DND-41 (cell line): ENCODE data around the gene SUPT6H.

Experiments used
- ATAC-seq: fragments of 200-7000 bp; cut with Tn5 transposase; 3 replicates; pipeline ENCODE4 v1.9.1; 2021; ENCODE audit warnings: low read depth; ENCODE audit not compliant: insufficient read depth
- DNase-seq: peaks from one replicate; pipeline ENCODE4 v3.0.0-alpha.2; 2020
- H2AFZ ChIP-seq: 2 replicates; pipeline ENCODE4 v1.6.0; 2012; ENCODE audit warnings: low read depth, low read length
- H3K27ac ChIP-seq: 2 replicates; pipeline ENCODE4 v1.5.1; 2012; ENCODE audit warnings: low read length, inconsistent platforms
- H3K27me3 ChIP-seq: fragments of 200-600 bp; sonication (generic); 2 replicates; pipeline ENCODE4 v1.6.0; 2012; ENCODE audit warnings: low read length, mild to moderate bottlenecking, inconsistent platforms; ENCODE audit not compliant: insufficient read depth, poor library complexity
- H3K36me3 ChIP-seq: 2 replicates; pipeline ENCODE4 v1.5.1; 2012; ENCODE audit warnings: low read length, inconsistent platforms; ENCODE audit not compliant: insufficient read depth
- H3K4me1 ChIP-seq: 2 replicates; pipeline ENCODE4 v1.5.1; 2012; ENCODE audit warnings: mild to moderate bottlenecking, low read length; ENCODE audit not compliant: insufficient read depth
- H3K4me2 ChIP-seq: 2 replicates; pipeline ENCODE4 v1.6.0; 2012; ENCODE audit warnings: mild to moderate bottlenecking, moderate library complexity, low read length, inconsistent platforms; ENCODE audit not compliant: insufficient read depth
- H3K4me3 ChIP-seq, 2 experiments: fragments of 200-600 bp in 1 of 2; shearing (Covaris generic) in 1 of 2; 2 replicates each; pipeline ENCODE4 v1.5.1; 2012 to 2016; ENCODE audit warnings: inconsistent platforms in 2 of 2, low read length in 2 of 2, mild to moderate bottlenecking in 2 of 2, low read depth in 1 of 2, moderate library complexity in 1 of 2
- H3K79me2 ChIP-seq: 2 replicates; pipeline ENCODE4 v1.6.0; 2012; ENCODE audit warnings: low read length, inconsistent platforms; ENCODE audit not compliant: insufficient read depth
- H3K9ac ChIP-seq: 2 replicates; pipeline ENCODE4 v1.6.0; 2012; ENCODE audit warnings: low read depth, mild to moderate bottlenecking, inconsistent platforms, low read length, moderate library complexity
- H3K9me3 ChIP-seq: 2 replicates; pipeline ENCODE4 v1.5.1; 2012; ENCODE audit warnings: low read length, moderate library complexity, mild to moderate bottlenecking, inconsistent platforms; ENCODE audit not compliant: insufficient read depth, severe bottlenecking
- H4K20me1 ChIP-seq: 2 replicates; pipeline ENCODE4 v1.6.0; 2012; ENCODE audit warnings: low read length; ENCODE audit not compliant: insufficient read depth
- EZH2 ChIP-seq: IDR thresholded peaks from 3 replicates; pipeline ENCODE4 v1.6.1; 2012; ENCODE audit warnings: borderline replicate concordance, low read depth, mild to moderate bottlenecking, moderate library complexity, low read length, inconsistent platforms; ENCODE audit not compliant: severe bottlenecking
- TF ChIP-seq, protein P1 (sequence below): IDR thresholded peaks from 2 replicates; pipeline ENCODE4 v1.5.1; 2012; ENCODE audit warnings: borderline replicate concordance, low read length, moderate library complexity, mild to moderate bottlenecking; ENCODE audit not compliant: poor library complexity, severe bottlenecking; ENCODE audit errors: extremely low read depth

SUPT6H gene

DNA sequence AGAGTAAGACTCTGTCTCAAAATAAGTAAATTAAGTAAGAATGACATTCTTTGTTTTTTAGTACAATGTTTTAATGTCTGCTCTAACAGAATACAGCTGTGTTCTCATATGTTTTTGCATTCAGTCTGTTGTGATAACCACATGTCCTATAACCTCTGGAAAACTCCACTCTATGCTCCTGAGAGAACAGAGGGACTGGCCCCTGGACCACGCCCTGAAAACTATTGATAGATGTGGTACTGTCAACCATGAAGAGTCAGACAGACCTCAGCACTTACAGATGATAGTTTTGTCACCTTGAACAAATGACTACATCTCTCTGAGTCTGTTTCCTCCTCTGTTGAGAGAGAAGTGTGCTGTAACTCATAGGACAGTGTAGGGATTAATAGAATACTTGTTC is 7.9 kb downstream of the SUPT6H start:
- Histone ChIP-seq H3K27me3 (no peaks in the 10 kb centered on the region), H3K79me2 (peaks cover 56% of the 10 kb centered on the region)

DNA sequence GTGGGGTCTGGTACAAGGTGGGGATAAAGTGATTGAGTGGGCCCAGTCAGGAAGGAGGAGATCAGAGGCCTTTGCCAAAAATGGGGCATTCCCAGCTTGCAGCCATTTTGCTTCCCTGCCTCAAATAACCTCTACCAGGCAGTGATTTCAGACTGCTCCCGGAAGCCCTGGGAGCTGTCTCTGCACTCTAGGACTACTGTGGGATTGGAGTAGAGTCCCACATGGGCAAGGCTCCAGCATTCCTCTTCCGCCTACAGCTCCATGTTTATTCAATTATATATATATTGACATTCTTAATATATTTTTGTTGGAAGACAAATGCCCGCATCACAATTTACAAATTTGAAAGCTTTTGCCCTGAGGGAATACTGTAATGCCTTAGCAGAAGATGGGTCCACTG is 13.5 kb downstream of the SUPT6H start:
- Histone ChIP-seq H3K4me2 (no peak overlapping the region), H4K20me1 (peaks cover 4% of the 10 kb centered on the region; the same call in 1 of the 2 replicates), H3K9me3 (no peaks in the 10 kb centered on the region), H2AFZ (no peak overlapping the region), H3K79me2 (peaks cover 5% of the 10 kb centered on the region; the same call in 1 of the 2 replicates), H3K36me3 (peaks cover 96% of the 10 kb centered on the region), H3K4me3 (no peak overlapping the region), H3K4me1 (no peaks in the 10 kb centered on the region), H3K27me3 (no peaks in the 10 kb centered on the region), H3K9ac (no peak overlapping the region), H3K27ac (no peak overlapping the region)
- no peak for TF ChIP-seq EZH2
- TF ChIP-seq, protein P1, sequence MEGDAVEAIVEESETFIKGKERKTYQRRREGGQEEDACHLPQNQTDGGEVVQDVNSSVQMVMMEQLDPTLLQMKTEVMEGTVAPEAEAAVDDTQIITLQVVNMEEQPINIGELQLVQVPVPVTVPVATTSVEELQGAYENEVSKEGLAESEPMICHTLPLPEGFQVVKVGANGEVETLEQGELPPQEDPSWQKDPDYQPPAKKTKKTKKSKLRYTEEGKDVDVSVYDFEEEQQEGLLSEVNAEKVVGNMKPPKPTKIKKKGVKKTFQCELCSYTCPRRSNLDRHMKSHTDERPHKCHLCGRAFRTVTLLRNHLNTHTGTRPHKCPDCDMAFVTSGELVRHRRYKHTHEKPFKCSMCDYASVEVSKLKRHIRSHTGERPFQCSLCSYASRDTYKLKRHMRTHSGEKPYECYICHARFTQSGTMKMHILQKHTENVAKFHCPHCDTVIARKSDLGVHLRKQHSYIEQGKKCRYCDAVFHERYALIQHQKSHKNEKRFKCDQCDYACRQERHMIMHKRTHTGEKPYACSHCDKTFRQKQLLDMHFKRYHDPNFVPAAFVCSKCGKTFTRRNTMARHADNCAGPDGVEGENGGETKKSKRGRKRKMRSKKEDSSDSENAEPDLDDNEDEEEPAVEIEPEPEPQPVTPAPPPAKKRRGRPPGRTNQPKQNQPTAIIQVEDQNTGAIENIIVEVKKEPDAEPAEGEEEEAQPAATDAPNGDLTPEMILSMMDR = no peak
- ATAC-seq = no peak
- no peak for DNase-seq

More for the DNA sequence above, 7.9 kb downstream of the SUPT6H start:
- DNase-seq (no peak), ATAC-seq (no peak)
- no peak overlapping the region for H3K9ac ChIP-seq
- H3K27ac ChIP-seq = no peak overlapping the region
- no peaks in the 10 kb centered on the region for H3K9me3 ChIP-seq
- no peak overlapping the region for H3K4me3 ChIP-seq
- H3K4me1 ChIP-seq = peaks cover 4% of the 10 kb centered on the region
- no peak overlapping the region for H2AFZ ChIP-seq
- peaks cover 81% of the 10 kb centered on the region for H3K36me3 ChIP-seq
- H3K4me2 ChIP-seq = no peak overlapping the region
- peaks cover 22% of the 10 kb centered on the region; the same call in 1 of the 2 replicates for H4K20me1 ChIP-seq
- no peak for TF ChIP-seq EZH2
- TF ChIP-seq, protein P1 = no peak

DNA sequence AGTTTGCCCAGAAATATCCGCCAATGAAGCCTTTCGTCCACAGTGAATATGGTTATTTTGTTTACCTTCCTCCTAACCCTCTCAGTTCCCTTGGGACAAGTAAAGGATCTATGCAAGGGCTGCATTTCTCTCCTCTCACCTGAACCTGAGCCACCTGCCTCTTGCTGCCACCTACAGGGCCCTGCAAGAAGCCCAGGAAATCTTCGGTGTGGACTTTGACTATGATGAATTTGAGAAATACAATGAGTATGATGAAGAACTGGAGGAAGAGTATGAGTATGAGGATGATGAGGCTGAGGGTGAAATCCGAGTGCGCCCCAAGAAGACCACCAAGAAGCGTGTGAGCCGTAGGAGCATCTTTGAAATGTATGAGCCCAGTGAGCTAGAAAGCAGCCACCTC is 14.0 kb downstream of the SUPT6H start:
- H3K9me3 ChIP-seq = no peaks in the 10 kb centered on the region
- no peak overlapping the region for H2AFZ ChIP-seq
- TF ChIP-seq EZH2 = no peak
- TF ChIP-seq, protein P1 = peak; percentile 43
- H3K9ac ChIP-seq = no peak overlapping the region
- ATAC-seq = no peak
- H3K4me3 ChIP-seq = no peak overlapping the region
- no peak overlapping the region for H3K27ac ChIP-seq
- H3K27me3 ChIP-seq = no peaks in the 10 kb centered on the region
- H3K79me2 ChIP-seq = peaks cover 2% of the 10 kb centered on the region; the same call in 1 of the 2 replicates
- no peak overlapping the region for H3K4me2 ChIP-seq
- peaks cover 98% of the 10 kb centered on the region for H3K36me3 ChIP-seq
- H4K20me1 ChIP-seq = peaks cover 4% of the 10 kb centered on the region; the same call in 1 of the 2 replicates
- DNase-seq = no peak
- no peaks in the 10 kb centered on the region for H3K4me1 ChIP-seq
